ENCODE data around the gene RAB11B. TPM values are rescaled to one million over a fixed set of nuclear protein-coding genes. Genes with fewer than 3 reads are reported as not detected.
"Not testable (repeated sequence)": the region's sequence is repeated elsewhere in the genome, so short reads cannot be mapped to it uniquely, and the experiment has no call there.

RAB11B gene
- total RNA-seq, 4 donors from 2014 or later: 40.6 to 125 (median 56.8) TPM

DNA sequence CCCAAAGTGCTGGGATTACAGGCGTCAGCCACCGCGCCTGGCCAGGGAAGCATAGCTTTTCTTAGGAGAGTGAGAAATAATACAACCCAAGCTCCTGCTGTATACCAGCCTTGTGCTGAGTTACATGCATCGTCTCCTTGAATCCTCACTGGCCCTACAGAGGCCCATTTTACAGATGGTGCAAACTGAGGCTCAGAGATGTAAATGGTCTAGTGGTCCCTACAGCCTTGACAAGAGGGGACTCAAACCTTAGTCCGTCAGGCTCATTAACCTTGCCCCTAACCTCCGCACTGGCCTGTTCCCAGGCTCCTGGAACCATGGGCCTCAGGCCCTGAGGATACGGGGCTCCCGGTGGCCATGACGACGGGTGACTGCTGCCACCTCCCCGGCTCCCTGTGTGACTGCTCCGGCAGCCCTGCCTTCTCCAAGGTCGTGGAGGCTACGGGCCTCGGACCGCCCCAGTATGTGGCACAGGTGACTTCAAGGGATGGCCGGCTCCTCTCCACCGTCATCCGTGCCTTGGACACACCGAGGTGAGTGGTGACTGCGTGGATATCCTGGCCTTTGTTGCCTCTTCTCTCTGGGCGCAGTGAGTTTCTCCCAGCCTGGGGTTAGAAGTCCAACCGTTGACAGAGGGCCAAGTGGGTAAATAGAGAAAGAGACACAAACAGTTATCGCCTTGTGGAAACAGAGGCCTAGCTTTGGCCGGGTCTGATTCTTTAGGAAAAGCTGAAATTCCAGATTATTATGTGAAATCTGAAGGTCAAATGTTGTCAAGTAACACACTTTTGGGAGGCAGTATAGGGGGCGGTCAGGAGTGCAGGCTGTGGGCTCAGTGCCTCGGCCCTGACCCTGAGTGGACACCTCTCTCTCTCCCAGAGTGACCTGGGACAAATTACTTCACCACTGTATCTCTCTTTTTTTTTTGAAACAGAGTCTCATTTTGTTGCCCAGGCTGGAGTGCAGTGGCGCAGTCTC lies 31.6 kb downstream of the RAB11B start:
- no peak overlapping the region for H3K4me3 ChIP-seq (ENCODE audit: low read depth, poor library complexity, severe bottlenecking)
- TF ChIP-seq, protein P1, sequence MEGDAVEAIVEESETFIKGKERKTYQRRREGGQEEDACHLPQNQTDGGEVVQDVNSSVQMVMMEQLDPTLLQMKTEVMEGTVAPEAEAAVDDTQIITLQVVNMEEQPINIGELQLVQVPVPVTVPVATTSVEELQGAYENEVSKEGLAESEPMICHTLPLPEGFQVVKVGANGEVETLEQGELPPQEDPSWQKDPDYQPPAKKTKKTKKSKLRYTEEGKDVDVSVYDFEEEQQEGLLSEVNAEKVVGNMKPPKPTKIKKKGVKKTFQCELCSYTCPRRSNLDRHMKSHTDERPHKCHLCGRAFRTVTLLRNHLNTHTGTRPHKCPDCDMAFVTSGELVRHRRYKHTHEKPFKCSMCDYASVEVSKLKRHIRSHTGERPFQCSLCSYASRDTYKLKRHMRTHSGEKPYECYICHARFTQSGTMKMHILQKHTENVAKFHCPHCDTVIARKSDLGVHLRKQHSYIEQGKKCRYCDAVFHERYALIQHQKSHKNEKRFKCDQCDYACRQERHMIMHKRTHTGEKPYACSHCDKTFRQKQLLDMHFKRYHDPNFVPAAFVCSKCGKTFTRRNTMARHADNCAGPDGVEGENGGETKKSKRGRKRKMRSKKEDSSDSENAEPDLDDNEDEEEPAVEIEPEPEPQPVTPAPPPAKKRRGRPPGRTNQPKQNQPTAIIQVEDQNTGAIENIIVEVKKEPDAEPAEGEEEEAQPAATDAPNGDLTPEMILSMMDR (IDR thresholded peaks at IDR 0.05): no peak
- no peak for TF ChIP-seq POLR2A (IDR thresholded peaks at IDR 0.05)
- DNase-seq (ENCODE audit: low spot score in 2 of 2): no peak
- intact Hi-C loops (cut with DNase I; ENCODE audit: low total_unique reads): no loop called here
- WGBS, 2 donors: 91 to 94% methylated on average over 27 to 28 of the region's 28 CpGs

DNA sequence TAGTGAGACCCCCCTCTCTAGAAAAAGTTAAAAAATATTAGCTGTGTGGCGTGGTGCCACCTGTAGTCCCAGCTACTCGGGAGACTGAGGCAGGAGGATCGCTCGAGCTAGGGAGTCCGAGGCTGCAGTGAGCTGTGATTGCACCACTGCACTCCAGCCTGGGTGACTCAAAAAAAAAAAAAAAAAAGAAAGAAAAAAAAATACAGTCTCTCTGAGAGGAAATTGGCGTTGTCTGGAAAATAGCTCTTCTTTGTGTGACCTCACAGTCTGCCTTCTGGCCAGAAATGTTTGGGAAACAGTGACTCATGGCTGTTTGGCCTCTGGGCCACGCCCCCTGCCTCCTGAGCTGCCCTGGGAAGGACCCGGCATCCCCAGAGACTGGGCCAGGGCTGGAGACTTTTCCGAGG lies 33.7 kb downstream of the RAB11B start:
- H3K4me3 ChIP-seq (ENCODE audit: low read depth, poor library complexity, severe bottlenecking): no peak overlapping the region
- TF ChIP-seq, protein P1 (IDR thresholded peaks at IDR 0.05): no peak
- no peak for TF ChIP-seq POLR2A (IDR thresholded peaks at IDR 0.05)
- intact Hi-C loops (cut with DNase I; ENCODE audit: low total_unique reads): no loop called here
- WGBS, 2 donors: 6 to 12% methylated on average over 9 of the region's 9 CpGs
- DNase-seq (ENCODE audit: low spot score in 2 of 2): peak; percentile 94 to 98

DNA sequence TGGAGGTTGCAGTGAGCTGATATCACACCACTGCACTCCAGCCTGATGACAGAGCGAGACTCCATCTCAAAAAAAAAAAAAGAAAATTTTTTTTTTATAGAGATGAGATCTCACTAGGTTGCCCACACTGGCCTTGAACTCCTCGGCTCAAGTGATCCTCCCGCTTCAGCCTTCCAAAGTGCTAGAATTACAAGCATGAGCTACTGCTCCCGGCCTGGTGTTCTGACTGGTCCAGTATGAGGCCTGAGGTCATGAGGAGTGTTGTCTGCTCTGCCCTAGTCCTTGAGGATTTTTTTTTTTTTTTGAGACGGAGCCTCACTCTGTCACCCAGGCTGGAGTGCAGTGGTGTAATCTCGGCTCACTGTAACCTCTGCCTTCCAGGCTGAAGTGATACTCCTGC lies 35.2 kb downstream of the RAB11B start:
- intact Hi-C loops (cut with DNase I; ENCODE audit: low total_unique reads); H3K4me3 ChIP-seq (ENCODE audit: low read depth, poor library complexity, severe bottlenecking); DNase-seq (ENCODE audit: low spot score in 2 of 2): not testable (repeated sequence)
- WGBS, 2 donors: 90 to 94% methylated on average over 6 of the region's 6 CpGs

GRCh38 chr19:8426283-8426682 lies 36.1 kb downstream of the RAB11B start:
- 92 to 95% methylated on average over 7 of the region's 7 CpGs for WGBS, 2 donors
- intact Hi-C loops (cut with DNase I; ENCODE audit: low total_unique reads): no loop called here
- TF ChIP-seq, protein P1 (IDR thresholded peaks at IDR 0.05): no peak
- no peak for TF ChIP-seq POLR2A (IDR thresholded peaks at IDR 0.05)
- no peak overlapping the region for H3K4me3 ChIP-seq (ENCODE audit: low read depth, poor library complexity, severe bottlenecking)
- DNase-seq (ENCODE audit: low spot score in 2 of 2): no peak

DNA sequence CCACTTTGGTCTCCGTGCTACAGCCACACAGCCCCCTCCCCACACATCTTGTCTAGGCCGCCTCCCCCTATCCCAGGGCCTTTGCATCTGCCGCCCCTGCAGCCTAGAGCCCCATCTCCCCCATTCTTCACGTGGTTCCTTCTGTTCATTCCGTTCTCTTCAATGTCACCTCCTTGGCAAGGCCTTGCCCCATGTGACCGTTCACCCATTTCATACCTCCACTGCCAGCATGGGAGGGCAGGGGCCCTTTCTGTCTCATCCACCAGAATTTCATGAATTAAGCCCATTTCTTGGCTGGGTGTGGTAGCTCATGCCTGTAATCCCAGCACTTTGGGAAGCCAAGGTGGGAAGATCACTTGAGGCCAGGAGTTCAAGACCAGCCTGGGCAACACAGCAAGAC lies 38.9 kb downstream of the RAB11B start:
- WGBS, 2 donors: 94 to 95% methylated on average over 6 of the region's 6 CpGs
- H3K4me3 ChIP-seq (ENCODE audit: low read depth, poor library complexity, severe bottlenecking): no peak overlapping the region
- TF ChIP-seq, protein P1 (IDR thresholded peaks at IDR 0.05): no peak
- no peak for TF ChIP-seq POLR2A (IDR thresholded peaks at IDR 0.05)
- no peak for DNase-seq (ENCODE audit: low spot score in 2 of 2)
- intact Hi-C loops (cut with DNase I; ENCODE audit: low total_unique reads): no loop called here

DNA sequence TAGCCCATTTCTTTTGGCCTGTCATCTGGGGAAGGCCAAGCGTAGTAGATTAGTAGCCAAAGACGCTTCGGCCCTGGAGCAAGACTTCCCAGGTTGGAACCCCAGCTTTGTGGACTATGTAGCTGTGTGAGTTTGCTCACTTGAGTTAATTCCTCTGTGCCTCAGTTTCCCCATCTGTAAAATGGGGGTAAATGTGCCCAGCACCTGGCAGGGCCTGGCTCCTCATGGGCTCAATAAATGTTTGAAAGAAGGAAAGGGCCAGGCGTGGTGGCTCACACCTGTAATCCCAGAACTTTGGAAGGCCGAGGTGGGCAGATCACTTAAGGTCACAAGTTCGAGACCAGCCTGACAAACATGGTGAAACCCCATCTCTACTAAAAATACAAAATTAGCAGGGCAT lies 39.7 kb downstream of the RAB11B start:
- 95 to 97% methylated on average over 6 of the region's 6 CpGs for WGBS, 2 donors
- TF ChIP-seq, protein P1 (IDR thresholded peaks at IDR 0.05): no peak
- no peak for TF ChIP-seq POLR2A (IDR thresholded peaks at IDR 0.05)
- H3K4me3 ChIP-seq (ENCODE audit: low read depth, poor library complexity, severe bottlenecking): no peak overlapping the region
- DNase-seq (ENCODE audit: low spot score in 2 of 2): no peak
- intact Hi-C loops (cut with DNase I; ENCODE audit: low total_unique reads): no loop called here
